HCT116 (cell line): ENCODE measurements around the gene RABGGTA. TPM values are rescaled to one million over a fixed set of nuclear protein-coding genes. Genes with fewer than 3 reads are reported as not detected.

ENCODE experiments used
- ATAC-seq: fragments of 200-7000 bp; cut with Tn5 transposase; 2 replicates; pipeline ENCODE4 v1.9.1; 2020; ENCODE audit warnings: mild to moderate bottlenecking, moderate library complexity
- BruUV-seq: library from RNA; stranded (reverse); fragments of 400-500 nt; replicated peaks from 2 replicates; lab custom pipeline; 2021; lab: Mats Ljungman, UMichigan
- CTCF ChIA-PET: fragments of 300-600 bp; sonication (Branson Sonifier 250); formaldehyde crosslinking; loops from one replicate; lab custom pipeline; 2021; ENCODE audit warnings: antibody characterized with exemption; lab: Charles Lee
- POLR2A ChIA-PET: fragments of 300-600, 350-600 bp; sonication (Branson Sonifier 250); formaldehyde crosslinking; loops from one replicate; lab custom pipeline; 2021; ENCODE audit warnings: antibody characterized with exemption; lab: Charles Lee
- RAD21 ChIA-PET, 2 experiments: fragments of 300-600 bp; sonication (Branson Sonifier 250); formaldehyde crosslinking; loops; one replicate each; lab custom pipeline; 2023; ENCODE audit warnings: low total read pairs in 2 of 2; ENCODE audit not compliant: uncharacterized antibody in 2 of 2, unreplicated experiment in 2 of 2, low non-redundant PET in 1 of 2; lab: Charles Lee
- DNase-seq: peaks from one replicate; pipeline ENCODE4 v3.0.0-alpha.2; 2010; ENCODE audit warnings: low read depth, low spot score
- H2AFZ ChIP-seq: fragments of 200-600 bp; shearing (Covaris generic), sonication (generic); 2 replicates; pipeline ENCODE4 v1.6.1; 2017; ENCODE audit warnings: low read depth, mixed run types, mixed read lengths, antibody characterized with exemption, low read length; ENCODE audit not compliant: poor library complexity, severe bottlenecking
- H3K27ac ChIP-seq: 2 replicates; pipeline ENCODE4 v1.5.1; 2012; ENCODE audit warnings: low read depth, low read length
- H3K27me3 ChIP-seq: fragments of 200-600 bp; sonication (generic); 2 replicates; pipeline ENCODE4 v1.6.1; 2016; ENCODE audit warnings: mixed run types, low read length, mixed read lengths; ENCODE audit not compliant: insufficient read depth
- H3K36me3 ChIP-seq, 2 experiments: fragments of 200-500 bp in 1 of 2; fragments of 200-600 bp in 1 of 2; sonication (Bioruptor generic) in 1 of 2; sonication (generic) in 1 of 2; 2 replicates each; pipeline versions ENCODE4 v1.5.1 to v1.6.1; 2014 to 2016; ENCODE audit warnings: low read length in 2 of 2, inconsistent platforms in 1 of 2, mixed read lengths in 1 of 2, mixed run types in 1 of 2; ENCODE audit not compliant: insufficient read depth in 2 of 2, control insufficient read depth in 1 of 2
- H3K4me1 ChIP-seq, 2 experiments: fragments of 200-600 bp in 1 of 2; sonication (generic) in 1 of 2; 2 replicates each; pipeline versions ENCODE4 v1.5.1 to v1.6.1; 2012 to 2017; ENCODE audit warnings: low read length in 2 of 2, inconsistent platforms in 1 of 2, mild to moderate bottlenecking in 1 of 2, mixed read lengths in 1 of 2, mixed run types in 1 of 2, moderate library complexity in 1 of 2; ENCODE audit not compliant: insufficient read depth in 2 of 2, control insufficient read depth in 1 of 2
- H3K4me2 ChIP-seq: fragments of 200-600 bp; sonication (generic); 2 replicates; pipeline ENCODE4 v1.6.1; 2017; ENCODE audit warnings: mixed run types, low read length, mixed read lengths
- H3K4me3 ChIP-seq, 2 experiments: fragments of 200-600 bp in 1 of 2; sonication (generic) in 1 of 2; replicated peaks in 1 of 2; 2 replicates each; pipeline ENCODE4 v1.5.1; 2011 to 2016; ENCODE audit warnings: low read length in 2 of 2, control low read depth in 1 of 2, low read depth in 1 of 2, mild to moderate bottlenecking in 1 of 2, mixed read lengths in 1 of 2, mixed run types in 1 of 2
- H3K79me2 ChIP-seq: fragments of 200-600 bp; sonication (generic); 2 replicates; pipeline ENCODE4 v1.6.1; 2017; ENCODE audit warnings: mild to moderate bottlenecking, mixed run types, low read length, moderate library complexity, mixed read lengths; ENCODE audit not compliant: insufficient read depth
- H3K9ac ChIP-seq: fragments of 200-600 bp; sonication (generic); 2 replicates; pipeline ENCODE4 v1.6.1; 2016; ENCODE audit warnings: low read length, mixed read lengths
- H3K9me2 ChIP-seq: fragments of 200-600 bp; sonication (generic), shearing (Covaris generic); 2 replicates; pipeline ENCODE4 v1.6.1; 2017; ENCODE audit warnings: mixed run types, mild to moderate bottlenecking, moderate library complexity; ENCODE audit not compliant: insufficient read depth
- H3K9me3 ChIP-seq, 2 experiments: fragments of 200-500 bp in 1 of 2; fragments of 200-600 bp in 1 of 2; sonication (Bioruptor generic) in 1 of 2; sonication (generic) in 1 of 2; 2 replicates each; pipeline ENCODE4 v1.6.1; 2014 to 2017; ENCODE audit warnings: low read length in 2 of 2, mixed read lengths in 2 of 2, inconsistent platforms in 1 of 2, low read depth in 1 of 2, mild to moderate bottlenecking in 1 of 2, mixed run types in 1 of 2, moderate library complexity in 1 of 2; ENCODE audit not compliant: control insufficient read depth in 1 of 2, insufficient read depth in 1 of 2
- H4K20me1 ChIP-seq: fragments of 200-600 bp; sonication (generic), shearing (Covaris generic); 2 replicates; pipeline ENCODE4 v1.6.1; 2017; ENCODE audit warnings: mixed run types, mild to moderate bottlenecking, moderate library complexity; ENCODE audit not compliant: insufficient read depth
- EGR1 ChIP-seq: IDR thresholded peaks from 2 replicates; pipeline ENCODE4 v1.6.1; 2012; ENCODE audit warnings: low read depth
- ELF1 ChIP-seq: IDR thresholded peaks from 2 replicates; pipeline ENCODE4 v1.6.1; 2012; ENCODE audit warnings: low read depth, borderline replicate concordance
- EZH2 ChIP-seq: fragments of 200-600 bp; sonication (generic); IDR thresholded peaks from 2 replicates; pipeline ENCODE4 v1.6.1; 2017; ENCODE audit warnings: antibody characterized with exemption, mixed run types
- POLR2AphosphoS5 ChIP-seq: IDR thresholded peaks from 2 replicates; pipeline ENCODE4 v1.6.1; 2011; ENCODE audit warnings: mild to moderate bottlenecking, low read depth, low read length, moderate library complexity
- SIN3A ChIP-seq: IDR thresholded peaks from 2 replicates; pipeline ENCODE4 v1.6.1; 2012; ENCODE audit warnings: low read depth
- SP1 ChIP-seq: IDR thresholded peaks from 2 replicates; pipeline ENCODE4 v1.6.1; 2012; ENCODE audit warnings: low read depth
- SRF ChIP-seq: IDR thresholded peaks from 2 replicates; pipeline ENCODE4 v1.6.1; 2012; ENCODE audit warnings: low read depth
- YY1 ChIP-seq: IDR thresholded peaks from 2 replicates; pipeline ENCODE4 v1.6.1; 2011; ENCODE audit warnings: low read length, low read depth, moderate library complexity, mild to moderate bottlenecking; ENCODE audit not compliant: insufficient replicate concordance; ENCODE audit errors: extremely low read depth
- intact Hi-C: fragments of 100-400 bp; cut with micrococcal nuclease; formaldehyde crosslinking; loops from 2 replicates; pipeline ENCODE4 v1.10.0; 2022
- total RNA-seq: library from RNA; stranded (reverse); gene quantifications from one replicate; pipeline ENCODE4 v1.2.1, GENCODE V29; 2021; ENCODE audit not compliant: unreplicated experiment
- TF ChIP-seq, protein P1 (sequence below): IDR thresholded peaks from 2 replicates; pipeline ENCODE4 v1.6.1; 2012
- TF ChIP-seq, protein P2 (sequence below): IDR thresholded peaks from 2 replicates; pipeline ENCODE4 v1.6.1; 2011; ENCODE audit warnings: mild to moderate bottlenecking, low read length, moderate library complexity; ENCODE audit not compliant: insufficient replicate concordance; ENCODE audit errors: extremely low read depth

Gene RABGGTA
- total RNA-seq, 1 experiment from 2014 or later: 40.8 TPM

- Histone ChIP-seq H3K4me1 (peaks cover 5 to 17% of the 10 kb centered on the region in 2 experiments; a peak in 3 of 4 replicates), H3K36me3 (no peaks in the 10 kb centered on the region; a peak in 1 of 4 replicates), H3K27me3 (no peaks in the 10 kb centered on the region), H3K4me3 (no peak overlapping the region), H3K79me2 (peaks cover 4% of the 10 kb centered on the region; the same call in 1 of the 2 replicates), H3K27ac (no peak overlapping the region), H3K9me2 (no peaks in the 10 kb centered on the region), H3K9me3 (no peaks in the 10 kb centered on the region), H2AFZ (no peak overlapping the region), H4K20me1 (no peaks in the 10 kb centered on the region), H3K9ac (no peak overlapping the region), H3K4me2 (no peak overlapping the region)
- ChIA-PET POLR2A (no interaction called here), RAD21 (no interaction called here), CTCF (interaction anchor here (0.7 kb wide), 1 partner anchor 168 kb away, joined by 3 read pairs; no protein-coding TSS in a partner anchor)
- DNase-seq (no peak), ATAC-seq (no peak)
- no peak for TF ChIP-seq EGR1
- TF ChIP-seq SP1: no peak
- TF ChIP-seq SRF: no peak
- TF ChIP-seq POLR2AphosphoS5: no peak
- TF ChIP-seq SIN3A: no peak
- TF ChIP-seq EZH2: no peak
- TF ChIP-seq, protein P1, sequence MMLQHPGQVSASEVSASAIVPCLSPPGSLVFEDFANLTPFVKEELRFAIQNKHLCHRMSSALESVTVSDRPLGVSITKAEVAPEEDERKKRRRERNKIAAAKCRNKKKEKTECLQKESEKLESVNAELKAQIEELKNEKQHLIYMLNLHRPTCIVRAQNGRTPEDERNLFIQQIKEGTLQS: no peak
- TF ChIP-seq, protein P2, sequence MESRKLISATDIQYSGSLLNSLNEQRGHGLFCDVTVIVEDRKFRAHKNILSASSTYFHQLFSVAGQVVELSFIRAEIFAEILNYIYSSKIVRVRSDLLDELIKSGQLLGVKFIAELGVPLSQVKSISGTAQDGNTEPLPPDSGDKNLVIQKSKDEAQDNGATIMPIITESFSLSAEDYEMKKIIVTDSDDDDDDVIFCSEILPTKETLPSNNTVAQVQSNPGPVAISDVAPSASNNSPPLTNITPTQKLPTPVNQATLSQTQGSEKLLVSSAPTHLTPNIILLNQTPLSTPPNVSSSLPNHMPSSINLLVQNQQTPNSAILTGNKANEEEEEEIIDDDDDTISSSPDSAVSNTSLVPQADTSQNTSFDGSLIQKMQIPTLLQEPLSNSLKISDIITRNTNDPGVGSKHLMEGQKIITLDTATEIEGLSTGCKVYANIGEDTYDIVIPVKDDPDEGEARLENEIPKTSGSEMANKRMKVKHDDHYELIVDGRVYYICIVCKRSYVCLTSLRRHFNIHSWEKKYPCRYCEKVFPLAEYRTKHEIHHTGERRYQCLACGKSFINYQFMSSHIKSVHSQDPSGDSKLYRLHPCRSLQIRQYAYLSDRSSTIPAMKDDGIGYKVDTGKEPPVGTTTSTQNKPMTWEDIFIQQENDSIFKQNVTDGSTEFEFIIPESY: no peak
- no peak for TF ChIP-seq ELF1
- no peak for TF ChIP-seq YY1
- BruUV-seq: no TSS peak
- intact Hi-C loops: no loop called here
Observed at GRCh38 chr14:24268225-24268624, 3.2 kb downstream of the RABGGTA start.
